Upper lobe of left lung (tissue), 4 donors: ENCODE data around the gene TSNAX.

Source experiments
- CTCF ChIP-seq, 6 experiments: fragments of 450-650 bp in 4 of 6; fragments of 200-600 bp in 2 of 6; sonication (generic) in 2 of 6; IDR thresholded peaks; one replicate each; pipeline ENCODE4 v1.5.1; 2016 to 2019; ENCODE audit warnings: antibody characterized with exemption in 6 of 6
- EP300 ChIP-seq, 4 donors: sonication (generic); formaldehyde crosslinking; IDR thresholded peaks; one replicate each; pipeline ENCODE4 v1.5.1; 2017; ENCODE audit warnings: antibody characterized with exemption in 4 of 4, control low read depth in 2 of 4
- POLR2A ChIP-seq, 4 donors: fragments of 450-650 bp; IDR thresholded peaks; one replicate each; pipeline ENCODE4 v1.5.1; 2016 to 2017; ENCODE audit warnings: antibody characterized with exemption in 4 of 4, mild to moderate bottlenecking in 2 of 4
- POLR2AphosphoS5 ChIP-seq, 2 donors: sonication (generic); formaldehyde crosslinking; IDR thresholded peaks; one replicate each; pipeline ENCODE4 v1.5.1; 2017; ENCODE audit warnings: antibody characterized with exemption in 2 of 2

GRCh38 chr1:231600458-231600976, 72.0 kb downstream of the TSNAX start:
- TF ChIP-seq EP300 (IDR thresholded peaks at IDR 0.05), result no peak
- TF ChIP-seq CTCF (IDR thresholded peaks at IDR 0.05), result no peak
- no peak for TF ChIP-seq POLR2AphosphoS5 (IDR thresholded peaks at IDR 0.05)
- TF ChIP-seq POLR2A (IDR thresholded peaks at IDR 0.05), result no peak
